Neural cell (in vitro differentiated cells): Measurements from ENCODE around the gene EPB41L5.

ENCODE experiments used
- EP300 ChIP-seq: fragments of 450-650 bp; conservative IDR thresholded peaks from 2 replicates; pipeline ENCODE4 v1.6.1; 2014; ENCODE audit warnings: antibody characterized with exemption, mild to moderate bottlenecking, moderate library complexity; ENCODE audit not compliant: poor library complexity, severe bottlenecking
- SMC3 ChIP-seq: fragments of 450-650 bp; conservative IDR thresholded peaks from 2 replicates; pipeline ENCODE4 v1.6.1; 2014; ENCODE audit warnings: antibody characterized with exemption, mild to moderate bottlenecking, moderate library complexity; ENCODE audit not compliant: poor library complexity
- TF ChIP-seq, protein P1 (sequence below): fragments of 450-650 bp; IDR thresholded peaks from 2 replicates; pipeline ENCODE4 v1.5.1; 2014; ENCODE audit warnings: antibody characterized with exemption, mild to moderate bottlenecking, moderate library complexity; ENCODE audit not compliant: poor library complexity, severe bottlenecking

DNA sequence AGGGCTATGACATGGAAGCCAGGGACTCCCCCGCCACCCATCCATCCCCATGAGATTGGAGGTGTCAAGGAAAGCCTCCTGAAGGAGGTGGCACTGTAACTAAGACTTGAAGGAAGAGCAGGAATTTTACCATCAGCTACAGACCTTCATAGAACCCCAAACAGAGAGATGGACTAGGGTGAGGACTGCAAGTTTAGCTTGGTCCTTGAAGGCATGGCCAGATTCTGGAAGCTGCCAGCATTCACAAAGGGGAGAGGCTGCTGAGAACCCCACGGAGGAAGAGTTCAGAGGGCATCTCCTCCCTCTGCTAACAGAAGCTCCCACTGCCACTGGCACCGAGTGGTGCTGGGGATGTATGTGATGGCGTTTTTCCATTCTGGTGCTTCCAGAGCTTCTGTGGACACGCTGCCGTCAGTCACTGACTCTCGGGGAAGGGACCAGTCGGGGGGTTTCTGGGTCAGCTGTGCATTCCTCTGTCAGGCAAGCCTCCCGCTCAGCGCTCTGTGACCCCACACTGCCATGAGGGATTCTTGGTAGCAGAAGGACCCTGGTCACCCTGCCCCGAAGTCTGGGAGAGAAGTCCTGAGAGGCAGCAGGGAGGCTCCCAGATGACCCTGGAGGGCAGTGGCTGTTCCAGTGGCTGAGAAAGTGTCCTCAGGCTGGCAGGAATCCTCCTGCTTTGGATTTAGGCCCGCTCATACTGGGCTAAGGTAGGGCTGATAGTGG lies 192.2 kb downstream of the EPB41L5 start:
- TF ChIP-seq, protein P1, sequence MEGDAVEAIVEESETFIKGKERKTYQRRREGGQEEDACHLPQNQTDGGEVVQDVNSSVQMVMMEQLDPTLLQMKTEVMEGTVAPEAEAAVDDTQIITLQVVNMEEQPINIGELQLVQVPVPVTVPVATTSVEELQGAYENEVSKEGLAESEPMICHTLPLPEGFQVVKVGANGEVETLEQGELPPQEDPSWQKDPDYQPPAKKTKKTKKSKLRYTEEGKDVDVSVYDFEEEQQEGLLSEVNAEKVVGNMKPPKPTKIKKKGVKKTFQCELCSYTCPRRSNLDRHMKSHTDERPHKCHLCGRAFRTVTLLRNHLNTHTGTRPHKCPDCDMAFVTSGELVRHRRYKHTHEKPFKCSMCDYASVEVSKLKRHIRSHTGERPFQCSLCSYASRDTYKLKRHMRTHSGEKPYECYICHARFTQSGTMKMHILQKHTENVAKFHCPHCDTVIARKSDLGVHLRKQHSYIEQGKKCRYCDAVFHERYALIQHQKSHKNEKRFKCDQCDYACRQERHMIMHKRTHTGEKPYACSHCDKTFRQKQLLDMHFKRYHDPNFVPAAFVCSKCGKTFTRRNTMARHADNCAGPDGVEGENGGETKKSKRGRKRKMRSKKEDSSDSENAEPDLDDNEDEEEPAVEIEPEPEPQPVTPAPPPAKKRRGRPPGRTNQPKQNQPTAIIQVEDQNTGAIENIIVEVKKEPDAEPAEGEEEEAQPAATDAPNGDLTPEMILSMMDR = no peak
- TF ChIP-seq SMC3 (no peak), EP300 (no peak)
